H9 (cell line): ENCODE results near the gene AMBRA1. TPM values are rescaled to one million over a fixed set of nuclear protein-coding genes. Genes with fewer than 3 reads are reported as not detected.
A peak's percentile ranks its signal among the peaks of the same experiment; 100 is the strongest.

Source experiments
- DNase-seq: peaks from one replicate; pipeline ENCODE4 v3.0.0-alpha.2; 2017
- H2AFZ ChIP-seq: one replicate; pipeline ENCODE4 v1.6.1; 2013; ENCODE audit warnings: mild to moderate bottlenecking, low read length, control low read depth, moderate library complexity
- H2AK5ac ChIP-seq: 2 replicates; pipeline ENCODE4 v1.6.1; 2013; ENCODE audit warnings: low read length, control low read depth, mixed read lengths; ENCODE audit not compliant: insufficient read length
- H2BK120ac ChIP-seq: one replicate; pipeline ENCODE4 v1.6.1; 2013; ENCODE audit warnings: low read depth, mild to moderate bottlenecking, low read length, control low read depth, inconsistent platforms; ENCODE audit not compliant: poor library complexity, severe bottlenecking
- H2BK12ac ChIP-seq: 2 replicates; pipeline ENCODE4 v1.6.1; 2013; ENCODE audit warnings: low read length, control low read depth, mixed read lengths, low read depth; ENCODE audit not compliant: insufficient read length
- H2BK15ac ChIP-seq: 2 replicates; pipeline ENCODE4 v1.6.1; 2013; ENCODE audit warnings: low read depth, low read length, control low read depth
- H2BK20ac ChIP-seq: one replicate; pipeline ENCODE4 v1.6.1; 2013; ENCODE audit warnings: low read depth, mild to moderate bottlenecking, low read length, control low read depth, inconsistent platforms; ENCODE audit not compliant: poor library complexity, severe bottlenecking
- H2BK5ac ChIP-seq: 2 replicates; pipeline ENCODE4 v1.6.1; 2013; ENCODE audit warnings: low read length, control low read depth, mixed read lengths; ENCODE audit not compliant: insufficient read length
- H3K14ac ChIP-seq: 2 replicates; pipeline ENCODE4 v1.6.1; 2013; ENCODE audit warnings: low read length, control low read depth; ENCODE audit not compliant: insufficient read depth
- H3K18ac ChIP-seq: 2 replicates; pipeline ENCODE4 v1.6.1; 2013; ENCODE audit warnings: low read depth, mild to moderate bottlenecking, mixed read lengths, low read length, control low read depth; ENCODE audit not compliant: insufficient read length
- H3K23ac ChIP-seq: 2 replicates; pipeline ENCODE4 v1.6.1; 2013; ENCODE audit warnings: low read length, control low read depth, mixed read lengths, low read depth; ENCODE audit not compliant: insufficient read length
- H3K23me2 ChIP-seq: 2 replicates; pipeline ENCODE4 v1.6.1; 2013; ENCODE audit warnings: low read depth, mild to moderate bottlenecking, mixed read lengths, low read length, control low read depth; ENCODE audit not compliant: insufficient read length, poor library complexity, severe bottlenecking
- H3K27ac ChIP-seq: 2 replicates; pipeline ENCODE4 v1.5.1; 2013; ENCODE audit warnings: low read length, control low read depth, mixed read lengths, low read depth; ENCODE audit not compliant: insufficient read length
- H3K27me3 ChIP-seq: 2 replicates; pipeline ENCODE4 v1.6.1; 2013; ENCODE audit warnings: low read length, control low read depth, inconsistent platforms; ENCODE audit not compliant: insufficient read depth
- H3K4ac ChIP-seq: 2 replicates; pipeline ENCODE4 v1.6.1; 2013; ENCODE audit warnings: low read depth, mild to moderate bottlenecking, control low read depth, inconsistent platforms, low read length, moderate library complexity
- H3K4me1 ChIP-seq: 2 replicates; pipeline ENCODE4 v1.6.1; 2013; ENCODE audit warnings: low read length, control low read depth, inconsistent platforms; ENCODE audit not compliant: insufficient read depth
- H3K4me2 ChIP-seq: 2 replicates; pipeline ENCODE4 v1.6.1; 2013; ENCODE audit warnings: low read length, control low read depth, mixed read lengths; ENCODE audit not compliant: insufficient read length, insufficient read depth
- H3K56ac ChIP-seq: 2 replicates; pipeline ENCODE4 v1.6.1; 2013; ENCODE audit warnings: low read depth, mild to moderate bottlenecking, mixed read lengths, low read length, control low read depth; ENCODE audit not compliant: insufficient read length
- H3K79me1 ChIP-seq: 2 replicates; pipeline ENCODE4 v1.6.1; 2013; ENCODE audit warnings: low read depth, mild to moderate bottlenecking, moderate library complexity, low read length, control low read depth, inconsistent platforms; ENCODE audit not compliant: insufficient read depth, poor library complexity, severe bottlenecking
- H3K79me2 ChIP-seq: 2 replicates; pipeline ENCODE4 v1.6.1; 2013; ENCODE audit warnings: low read length, control low read depth, inconsistent platforms; ENCODE audit not compliant: insufficient read depth
- H3K9ac ChIP-seq: 2 replicates; pipeline ENCODE4 v1.6.1; 2013; ENCODE audit warnings: low read length, control low read depth, mixed read lengths; ENCODE audit not compliant: insufficient read length; ENCODE audit errors: extremely low read depth
- H3K9me3 ChIP-seq: one replicate; pipeline ENCODE4 v1.6.1; 2013; ENCODE audit warnings: low read depth, low read length, inconsistent platforms; ENCODE audit not compliant: control insufficient read depth
- H3T11ph ChIP-seq: one replicate; pipeline ENCODE4 v1.6.1; 2013; ENCODE audit warnings: mild to moderate bottlenecking, low read length, control low read depth, inconsistent platforms
- H4K20me1 ChIP-seq: one replicate; pipeline ENCODE4 v1.6.1; 2013; ENCODE audit not compliant: control insufficient read depth, insufficient read length, insufficient read depth
- H4K5ac ChIP-seq: 2 replicates; pipeline ENCODE4 v1.6.1; 2013; ENCODE audit warnings: low read depth, mild to moderate bottlenecking, mixed read lengths, low read length, control low read depth; ENCODE audit not compliant: insufficient read length
- H4K8ac ChIP-seq: replicated peaks from 2 replicates; pipeline ENCODE4 v1.6.1; 2013; ENCODE audit warnings: low read length, control low read depth, mixed read lengths, low read depth; ENCODE audit not compliant: insufficient read length
- H4K91ac ChIP-seq: 2 replicates; pipeline ENCODE4 v1.6.1; 2013; ENCODE audit warnings: low read depth, mild to moderate bottlenecking, moderate library complexity, mixed read lengths, low read length, control low read depth; ENCODE audit not compliant: insufficient read length
- H3K27ac Mint-ChIP-seq, 3 experiments: 2 replicates in 2 of 3; 3 replicates in 1 of 3; pipeline ENCODE4 v1.8.0; 2020 to 2021; ENCODE audit warnings: mixed read lengths in 3 of 3, mild to moderate bottlenecking in 1 of 3, moderate library complexity in 1 of 3
- H3K27me3 Mint-ChIP-seq: 2 replicates; pipeline ENCODE4 v1.8.0; 2021; ENCODE audit warnings: low read depth, mild to moderate bottlenecking, moderate library complexity, mixed read lengths
- H3K36me3 Mint-ChIP-seq, 3 experiments: 2 replicates in 2 of 3; 3 replicates in 1 of 3; pipeline ENCODE4 v1.8.0; 2020 to 2021; ENCODE audit warnings: low read depth in 3 of 3, mixed read lengths in 3 of 3; ENCODE audit not compliant: insufficient read depth in 1 of 3
- H3K4me1 Mint-ChIP-seq, 2 experiments: 2 replicates each; pipeline ENCODE4 v1.8.0; 2020; ENCODE audit warnings: mixed read lengths in 2 of 2
- H3K4me3 Mint-ChIP-seq, 2 experiments: 2 replicates in 1 of 2; 3 replicates in 1 of 2; pipeline ENCODE4 v1.8.0; 2020 to 2021; ENCODE audit warnings: mild to moderate bottlenecking in 2 of 2, mixed read lengths in 2 of 2, moderate library complexity in 1 of 2
- H3K9me3 Mint-ChIP-seq, 2 experiments: 2 replicates in 1 of 2; 3 replicates in 1 of 2; pipeline ENCODE4 v1.8.0; 2020; ENCODE audit warnings: mild to moderate bottlenecking in 2 of 2, mixed read lengths in 2 of 2, moderate library complexity in 1 of 2
- CTCF ChIP-seq: fragments of 200-600 bp; sonication (generic); conservative IDR thresholded peaks from 3 replicates; pipeline ENCODE4 v1.8.0; 2021; ENCODE audit warnings: antibody characterized with exemption, mild to moderate bottlenecking
- WGBS: extraction: QIAGEN DNeasy Blood & Tissue Kit; methylation state at CpG from one replicate; pipeline ENCODE4 v1.1.7; 2013; ENCODE audit warnings: missing lambda C conversion rate, low lambda C conversion rate, mixed read lengths; ENCODE audit not compliant: insufficient read length; ENCODE audit errors: extremely low coverage; 5-methylcytosine and 5-hydroxymethylcytosine counted together
- total RNA-seq: library from RNA; stranded (reverse); gene quantifications from 2 replicates; pipeline ENCODE4 v1.2.1, GENCODE V29; 2021

Gene AMBRA1
- total RNA-seq, 1 experiment from 2014 or later, result 37.5 TPM

GRCh38 chr11:46504817-46505613 is 88.8 kb downstream of the AMBRA1 start:
- Histone ChIP-seq H2BK12ac (no peak overlapping the region), H3K4me1 (peaks cover 7% of the 10 kb centered on the region; the same call in 1 of the 2 replicates), H3K23me2 (no peaks in the 10 kb centered on the region), H3K56ac (no peak overlapping the region), H3K4me2 (no peak overlapping the region), H4K20me1 (no peaks in the 10 kb centered on the region), H2AK5ac (no peak overlapping the region), H3K9me3 (no peaks in the 10 kb centered on the region), H3K79me1 (no peaks in the 10 kb centered on the region), H2BK5ac (no peak overlapping the region), H3K79me2 (no peaks in the 10 kb centered on the region), H4K8ac (no peak overlapping the region), H2BK15ac (no peak overlapping the region), H2AFZ (no peak overlapping the region), H3K27ac (no peak overlapping the region), H4K91ac (no peak overlapping the region), H3K27me3 (no peaks in the 10 kb centered on the region), H3K23ac (no peak overlapping the region), H3K4ac (no peak overlapping the region), H4K5ac (no peak overlapping the region), H3K9ac (no peak overlapping the region), H3T11ph (no peak overlapping the region), H3K14ac (no peak overlapping the region), H3K18ac (no peak overlapping the region), H2BK120ac (no peak overlapping the region), H2BK20ac (no peak overlapping the region)
- Mint-ChIP-seq H3K4me3 (no peak overlapping the region), H3K36me3 (peaks cover 6 to 20% (median 10%) of the 10 kb centered on the region in 3 experiments; a peak in 6 of 7 replicates), H3K9me3 (no peaks in the 10 kb centered on the region), H3K27ac (peak overlapping the region in 1 of 3 experiments; percentile 11; a peak in 2 of 7 replicates), H3K27me3 (no peaks in the 10 kb centered on the region), H3K4me1 (peaks cover 18 to 24% of the 10 kb centered on the region in 2 experiments)
- DNase-seq, result no peak
- no CpG with 5 or more reads among the region's 3 CpGs for WGBS
- no peak for TF ChIP-seq CTCF
